HepG2 (cell line): ENCODE results near the gene HK2. TPM values are rescaled to one million over a fixed set of nuclear protein-coding genes. Genes with fewer than 3 reads are reported as not detected.

Experiments used
- ATAC-seq: fragments of 200-7000 bp; cut with Tn5 transposase; 3 replicates; pipeline ENCODE4 v1.9.1; 2020; ENCODE audit warnings: mild to moderate bottlenecking, moderate library complexity
- BruUV-seq: library from RNA; stranded (reverse); fragments of 400-500 nt; replicated peaks from 2 replicates; lab custom pipeline; 2021; lab: Mats Ljungman, UMichigan
- CTCF ChIA-PET: fragments of 300-600 bp; formaldehyde crosslinking; extraction: SDS; loops from one replicate; lab custom pipeline; 2021; ENCODE audit warnings: low total read pairs, inconsistent platforms, low intra/inter-chr PET ratio; lab: Yijun Ruan, JAX
- POLR2A ChIA-PET: fragments of 350-600 bp; sonication (Branson Sonifier 250); formaldehyde crosslinking; loops from one replicate; lab custom pipeline; 2020; ENCODE audit warnings: antibody characterized with exemption, inconsistent platforms; lab: Yijun Ruan, JAX
- DNase-seq: peaks from one replicate; pipeline ENCODE4 v3.0.0-alpha.2; 2015; ENCODE audit warnings: low spot score
- FAIRE-seq: peaks from 3 replicates; lab custom pipeline; 2011; peaks lifted over from hg19 to GRCh38; lab: Jason Lieb, UNC
- H2AFZ ChIP-seq: one replicate; pipeline ENCODE4 v1.6.1; 2011; ENCODE audit warnings: low read length, inconsistent platforms
- H3K27ac ChIP-seq: fragments of 300-600 bp; 3 replicates; pipeline ENCODE4 v1.8.0; 2011; ENCODE audit warnings: mixed run types, mild to moderate bottlenecking, mixed read lengths, low read length, inconsistent platforms; ENCODE audit not compliant: insufficient read depth; ENCODE audit errors: extremely low read length
- H3K27me3 ChIP-seq, 2 experiments: fragments of 200-600 bp in 1 of 2; 2 replicates in 1 of 2; 3 replicates in 1 of 2; pipeline versions ENCODE4 v1.6.0 to v1.8.0; 2011; ENCODE audit warnings: low read length in 2 of 2, mild to moderate bottlenecking in 2 of 2, moderate library complexity in 2 of 2, inconsistent platforms in 1 of 2; ENCODE audit not compliant: insufficient read depth in 2 of 2, control insufficient read depth in 1 of 2
- H3K36me3 ChIP-seq, 2 experiments: fragments of 200-600 bp in 1 of 2; replicated peaks in 1 of 2; 2 replicates in 1 of 2; 3 replicates in 1 of 2; pipeline versions ENCODE4 v1.5.1 to v1.8.0; 2011; ENCODE audit warnings: low read length in 2 of 2, inconsistent platforms in 1 of 2; ENCODE audit not compliant: insufficient read depth in 2 of 2, control insufficient read depth in 1 of 2
- H3K4me1 ChIP-seq: 2 replicates; pipeline ENCODE4 v1.5.1; 2012; ENCODE audit warnings: low read length, inconsistent platforms; ENCODE audit not compliant: insufficient read depth
- H3K4me2 ChIP-seq: 2 replicates; pipeline ENCODE4 v1.6.0; 2011; ENCODE audit warnings: low read depth, low read length, inconsistent platforms
- H3K4me3 ChIP-seq, 3 experiments: fragments of 200-600 bp in 1 of 3; sonication (generic), shearing (Covaris generic) in 1 of 3; replicated peaks in 1 of 3; 2 replicates each; pipeline ENCODE4 v1.5.1; 2011 to 2016; ENCODE audit warnings: low read length in 3 of 3, inconsistent platforms in 2 of 3, low read depth in 2 of 3, mild to moderate bottlenecking in 2 of 3, control low read depth in 1 of 3, mixed read lengths in 1 of 3; ENCODE audit not compliant: insufficient read depth in 1 of 3
- H3K79me2 ChIP-seq: one replicate; pipeline ENCODE4 v1.6.1; 2011; ENCODE audit warnings: low read length, inconsistent platforms; ENCODE audit not compliant: insufficient read depth
- H3K9ac ChIP-seq: 2 replicates; pipeline ENCODE4 v1.6.0; 2011; ENCODE audit warnings: mild to moderate bottlenecking, low read depth, low read length, inconsistent platforms; ENCODE audit not compliant: insufficient read depth
- H3K9me3 ChIP-seq: 2 replicates; pipeline ENCODE4 v1.5.1; 2012; ENCODE audit warnings: mild to moderate bottlenecking, low read length
- H4K20me1 ChIP-seq: 2 replicates; pipeline ENCODE4 v1.6.0; 2011; ENCODE audit warnings: inconsistent platforms, mild to moderate bottlenecking, low read length, moderate library complexity; ENCODE audit not compliant: insufficient read depth
- HNF1B ChIP-seq: sonication (generic); formaldehyde crosslinking; IDR thresholded peaks from 2 replicates; pipeline ENCODE4 v1.5.1; 2020; ENCODE audit warnings: mild to moderate bottlenecking, moderate library complexity, missing genetic modification reagents
- KLF11 ChIP-seq: IDR thresholded peaks from 2 replicates; pipeline ENCODE4 v1.6.1; 2016; ENCODE audit warnings: missing compliant biosample characterization
- NR2F6 ChIP-seq, 2 experiments: IDR thresholded peaks; 2 replicates each; pipeline ENCODE4 v1.6.1; 2016; ENCODE audit warnings: antibody characterized with exemption in 1 of 2, mild to moderate bottlenecking in 1 of 2
- TEAD2 ChIP-seq: sonication (generic); formaldehyde crosslinking; IDR thresholded peaks from 2 replicates; pipeline ENCODE4 v1.9.0; 2021; ENCODE audit warnings: missing genetic modification reagents
- ZNF18 ChIP-seq: sonication (generic); formaldehyde crosslinking; IDR thresholded peaks from 2 replicates; pipeline ENCODE4 v1.8.0; 2022; ENCODE audit warnings: mild to moderate bottlenecking, missing genetic modification reagents; ENCODE audit not compliant: insufficient replicate concordance
- ZNF589 ChIP-seq: sonication (generic); formaldehyde crosslinking; conservative IDR thresholded peaks from 2 replicates; pipeline ENCODE4 v1.8.0; 2022; ENCODE audit warnings: mild to moderate bottlenecking, moderate library complexity, missing genetic modification reagents
- ZNF687 ChIP-seq: sonication (generic); formaldehyde crosslinking; IDR thresholded peaks from 2 replicates; pipeline ENCODE4 v1.5.1; 2020; ENCODE audit warnings: mild to moderate bottlenecking, missing genetic modification reagents, moderate library complexity
- WGBS: methylation state at CpG from one replicate; pipeline ENCODE4 v1.1.6; 2017; ENCODE audit warnings: low lambda C conversion rate; 5-methylcytosine and 5-hydroxymethylcytosine counted together
- in situ Hi-C: cut with HindIII; loops from 2 replicates; pipeline ENCODE4 v1.10.0; 2017; ENCODE audit warnings: low pct_unique_long_range_greater_than_20kb; ENCODE audit not compliant: extremely low pct_ligation_motif_present
- intact Hi-C: fragments of 100-400 bp; cut with micrococcal nuclease; formaldehyde crosslinking; loops from one replicate; pipeline ENCODE4 v1.10.0; 2022; ENCODE audit not compliant: unreplicated experiment
- polyA plus RNA-seq, 8 experiments: library from polyadenylated mRNA; depleted of rRNA in 3 of 8; stranded (reverse) in 7 of 8; unstranded in 1 of 8; fragments of >200 nt; fragmentation: Illumina TruSeq in 4 of 8; extraction: Trizol in 4 of 8; gene quantifications; 2 replicates each; pipeline versions ENCODE4 v1.2.1 to v1.2.3, GENCODE V29; 2011 to 2016; ENCODE audit warnings: low read depth in 4 of 8, missing spikeins in 1 of 8, mixed read lengths in 1 of 8; ENCODE audit not compliant: insufficient read depth in 1 of 8
- total RNA-seq, 5 experiments: library from RNA; depleted of rRNA; stranded (reverse); fragments of >200 nt; fragmentation: Illumina TruSeq; extraction: Trizol; gene quantifications; 2 replicates each; pipeline ENCODE4 v1.2.3, GENCODE V29; 2016; ENCODE audit warnings: low read depth in 1 of 5

The HK2 gene
- total and polyA plus RNA-seq, 2 of the 13 experiments (the other 11 are each of a cell fraction or from before 2014, with no cell fraction given) = 13.2 to 101 TPM

- Histone ChIP-seq H3K4me1 (peaks cover 97% of the 10 kb centered on the region), H3K9ac (no peak overlapping the region), H3K4me3 (no peak overlapping the region), H3K4me2 (no peak overlapping the region), H3K9me3 (no peaks in the 10 kb centered on the region), H4K20me1 (peaks cover 99% of the 10 kb centered on the region), H3K27ac (no peak overlapping the region), H2AFZ (no peak overlapping the region), H3K27me3 (no peaks in the 10 kb centered on the region), H3K79me2 (peaks cover 95% of the 10 kb centered on the region), H3K36me3 (peaks cover 35 to 90% of the 10 kb centered on the region in 2 experiments)
- TF ChIP-seq TEAD2 (CRISPR knock-in tag) (no peak), NR2F6 (IDR thresholded peaks at IDR 0.05) (no peak), NR2F6 (CRISPR knock-in tag; IDR thresholded peaks at IDR 0.05) (no peak), HNF1B (CRISPR knock-in tag) (no peak), ZNF687 (CRISPR knock-in tag) (peak; percentile 20; the same call in 1 of the 2 replicates), ZNF589 (CRISPR knock-in tag) (no peak), ZNF18 (CRISPR knock-in tag) (no peak), KLF11 (CRISPR knock-in tag) (no peak)
- 95% methylated on average over 3 of the region's 3 CpGs for WGBS
- ChIA-PET CTCF (no interaction called here), POLR2A (interaction anchor here (2.2 kb wide), 1 partner anchor 16 kb away, joined by 4 read pairs; no protein-coding TSS in a partner anchor)
- no peak for DNase-seq
- ATAC-seq = no peak
- in situ Hi-C loops = no loop called here
- FAIRE-seq = no peak
- intact Hi-C loops = no loop called here
- no TSS peak for BruUV-seq
Measured at GRCh38 chr2:74850496-74851190, 16.7 kb downstream of the HK2 start.
